ENCODE data around the gene CEACAM3.

CEACAM3 gene

GRCh38 chr19:41793414-41793727 lies 3.0 kb upstream of the CEACAM3 start:
- DNase-seq, result no peak

- DNase-seq, result no peak
Measured at GRCh38 chr19:41795031-41795461, 1.3 kb upstream of the CEACAM3 start.

DNA sequence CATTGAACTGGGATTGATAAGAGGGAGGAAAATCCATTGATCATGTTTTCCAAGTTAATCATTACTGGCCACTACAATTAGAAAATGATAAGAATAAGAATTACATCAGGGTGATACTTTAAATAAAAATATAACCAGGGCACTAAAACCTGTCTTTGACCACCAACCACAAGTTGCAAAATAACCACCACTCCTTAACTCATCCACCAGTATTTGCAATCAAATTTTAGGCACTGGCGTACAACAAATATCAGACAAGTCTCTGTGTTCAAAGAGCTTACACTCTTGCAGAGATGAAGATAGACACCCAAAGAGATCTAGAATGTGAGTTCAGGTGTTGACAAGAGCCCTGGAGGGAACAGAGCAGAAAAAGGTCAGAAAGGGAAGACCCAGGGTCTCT lies 514 bp downstream of the CEACAM3 start:
- no peak for DNase-seq

GRCh38 chr19:41799444-41800000 lies 3.1 kb downstream of the CEACAM3 start:
- no peak for DNase-seq

DNA sequence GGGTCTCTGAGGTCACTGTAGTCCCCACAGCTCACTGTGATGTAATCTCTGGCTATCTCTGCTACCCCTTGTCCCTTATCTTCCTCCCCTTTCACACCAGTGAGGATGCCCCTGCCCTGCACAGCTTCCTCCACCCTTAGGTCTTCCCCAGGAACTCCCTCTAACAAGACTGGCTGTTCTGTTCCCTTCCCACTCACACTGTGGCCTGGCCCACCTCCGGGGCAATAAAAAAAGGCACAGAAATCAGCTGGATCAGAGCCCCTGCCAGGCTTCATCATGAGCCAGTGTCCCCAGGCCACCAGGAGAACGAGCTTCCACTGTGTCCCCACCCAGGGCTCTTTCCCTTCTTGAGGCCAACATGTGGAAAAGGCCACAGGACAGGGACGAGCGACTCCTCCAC lies 4.6 kb downstream of the CEACAM3 start:
- no peak for DNase-seq

GRCh38 chr19:41801792-41802211 lies 5.4 kb downstream of the CEACAM3 start:
- DNase-seq, result no peak

DNA sequence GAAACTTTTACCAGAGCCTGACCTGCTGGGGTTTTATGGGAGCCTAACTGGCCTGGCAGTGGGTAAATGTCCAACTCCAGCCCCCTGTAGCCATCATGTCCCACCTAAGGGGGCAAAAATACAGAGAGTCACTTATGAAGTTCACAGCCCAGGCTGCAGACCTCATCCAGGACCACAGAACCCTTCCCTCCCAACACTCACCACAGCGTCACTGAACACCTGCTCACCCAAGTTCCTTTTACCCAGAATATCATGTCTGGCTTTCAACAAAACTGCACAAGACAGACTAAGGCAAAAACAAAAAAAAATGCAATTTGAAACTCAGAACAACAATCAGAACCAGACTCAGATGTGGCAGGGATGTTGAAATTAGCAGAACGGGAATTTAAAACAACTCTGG lies 6.4 kb downstream of the CEACAM3 start:
- DNase-seq, result no peak

DNA sequence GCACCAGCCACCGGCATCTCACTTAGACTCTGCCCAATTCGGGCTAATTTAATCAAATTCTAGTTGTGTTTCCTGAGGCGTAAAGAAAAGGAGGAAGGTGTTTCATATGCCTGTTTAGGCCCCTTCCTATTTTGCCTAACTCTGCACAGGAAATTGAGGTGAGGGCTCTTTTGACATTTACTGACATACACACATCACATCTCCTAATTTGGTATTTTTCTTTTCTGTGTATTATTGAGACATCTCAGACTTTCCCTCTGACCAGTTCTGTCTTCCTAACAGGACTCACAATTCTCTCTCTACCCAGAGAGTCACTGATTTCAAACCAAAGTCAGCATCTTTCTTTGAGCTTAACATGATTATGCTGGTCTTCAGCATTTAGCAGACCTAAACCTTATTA lies 7.9 kb downstream of the CEACAM3 start:
- no peak for DNase-seq

DNA sequence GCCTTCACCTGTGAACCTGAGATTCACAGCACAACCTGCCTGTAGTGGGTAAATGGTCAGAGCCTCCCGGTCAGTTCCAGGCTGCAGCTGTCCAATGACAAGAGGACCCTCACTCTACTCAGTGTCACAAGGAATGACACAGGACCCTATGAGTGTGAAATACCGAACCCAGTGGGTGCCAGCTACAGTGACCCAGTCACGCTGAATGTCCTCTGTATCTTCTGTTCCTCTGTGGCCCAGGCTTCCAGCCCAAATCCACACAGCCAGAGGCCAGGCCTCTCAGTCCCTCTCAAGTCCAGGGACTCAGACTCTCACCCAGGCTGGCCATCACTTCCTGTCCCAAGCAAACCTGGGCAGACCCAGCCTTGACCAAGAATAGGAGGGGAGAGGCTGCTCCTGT lies 10.8 kb downstream of the CEACAM3 start:
- no peak for DNase-seq

GRCh38 chr19:41808663-41809566 lies 12.5 kb downstream of the CEACAM3 start:
- no peak for DNase-seq

DNA sequence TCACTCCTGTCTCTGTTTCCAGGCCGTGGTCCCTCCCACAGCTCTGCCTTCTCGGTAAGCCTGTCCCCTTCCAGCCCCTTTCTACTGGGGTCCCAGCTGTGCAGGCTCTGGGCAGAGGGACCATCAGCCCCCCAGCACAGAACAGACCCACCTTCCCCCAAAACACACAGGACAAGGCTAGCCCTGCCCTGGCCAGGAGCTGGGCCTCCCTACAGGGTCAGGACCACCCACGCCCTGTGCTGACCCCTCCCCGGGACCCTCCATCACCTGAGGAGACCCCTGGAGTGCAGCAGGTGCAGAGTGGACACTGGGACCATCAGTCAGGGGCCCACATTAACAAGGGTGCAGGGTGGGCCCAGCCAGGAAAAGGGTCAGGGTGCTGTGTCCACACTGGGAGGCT lies 13.9 kb downstream of the CEACAM3 start:
- DNase-seq, result no peak

- DNase-seq, result no peak
Measured at GRCh38 chr19:41811036-41811435, 14.6 kb downstream of the CEACAM3 start.

GRCh38 chr19:41811981-41812380 lies 15.6 kb downstream of the CEACAM3 start:
- no peak for DNase-seq

DNA sequence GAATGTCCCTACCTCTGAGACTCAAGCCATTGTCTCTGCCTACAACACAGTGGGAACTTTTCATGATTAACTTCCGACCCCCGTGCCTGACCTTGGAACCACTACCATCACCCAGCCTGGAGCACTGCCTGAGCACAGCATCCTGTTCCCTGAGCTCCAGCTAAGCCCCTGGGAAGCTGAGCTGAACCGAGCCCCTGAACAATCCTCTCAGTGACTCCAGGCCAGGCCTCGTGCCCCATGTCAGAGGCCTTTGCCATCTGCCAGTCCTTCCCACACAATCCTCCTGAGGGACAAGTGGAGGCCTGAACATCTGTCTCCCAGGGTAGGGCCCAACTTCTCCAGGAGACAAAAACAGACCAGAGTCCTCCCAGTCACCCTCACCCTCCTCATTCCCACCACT lies 17.5 kb downstream of the CEACAM3 start:
- DNase-seq, result no peak

- no peak for DNase-seq
Measured at GRCh38 chr19:41815301-41815700, 18.9 kb downstream of the CEACAM3 start.

GRCh38 chr19:41816761-41817160 lies 20.4 kb downstream of the CEACAM3 start:
- DNase-seq, result no peak

GRCh38 chr19:41821003-41821735 lies 24.8 kb downstream of the CEACAM3 start:
- no peak for DNase-seq

GRCh38 chr19:41837981-41838708 lies 41.8 kb downstream of the CEACAM3 start:
- no peak for DNase-seq

DNA sequence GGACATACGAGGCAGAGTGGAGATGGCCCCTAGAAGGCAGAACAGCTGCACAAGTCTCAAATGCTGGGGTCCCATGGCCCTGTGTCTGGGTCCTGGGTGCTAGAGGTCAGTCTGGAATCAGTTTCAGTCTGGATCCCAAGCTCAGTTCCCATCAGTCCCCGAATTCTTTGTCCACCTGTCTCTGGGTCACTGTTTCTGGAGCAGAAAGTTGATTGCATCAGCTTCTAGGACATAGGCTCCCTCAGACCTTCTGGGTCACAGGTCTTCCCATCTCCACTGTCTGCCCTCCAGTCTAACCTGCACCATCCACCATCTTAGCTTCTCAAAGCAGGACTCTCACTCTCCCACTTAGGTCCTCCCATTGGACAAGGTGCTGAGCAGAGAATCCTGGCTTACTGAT lies 42.8 kb downstream of the CEACAM3 start:
- DNase-seq, result no peak

- no peak for DNase-seq
Measured at GRCh38 chr19:41843371-41843770, 47.0 kb downstream of the CEACAM3 start.

DNA sequence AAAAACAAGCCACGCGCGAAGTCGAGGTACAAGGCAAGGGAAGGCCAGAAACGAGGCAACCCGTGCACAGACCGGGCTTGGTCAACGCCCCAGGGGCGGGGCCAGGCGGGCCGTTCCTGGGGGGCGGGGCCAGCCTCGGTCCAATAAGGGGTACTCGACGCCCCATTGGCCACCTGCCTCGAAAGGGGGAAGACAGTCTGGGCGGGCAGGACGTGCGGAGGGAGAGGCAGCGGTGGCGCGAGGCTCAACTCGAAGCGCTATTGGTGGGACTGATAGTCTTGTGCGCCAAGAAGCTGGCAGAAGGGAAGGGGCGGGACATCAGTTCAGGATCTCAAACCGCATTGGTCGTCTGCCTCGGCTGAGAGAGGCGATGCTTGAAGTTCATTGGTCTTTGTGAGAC lies 48.2 kb downstream of the CEACAM3 start, which contains the start of gene LYPD4:
LYPD4 (minus strand) TSS at position 83 of the 400 bp plus-strand sequence. CDS start 5,398 bp downstream, outside the sequence.
- no peak for DNase-seq

- DNase-seq, result no peak
Measured at GRCh38 chr19:41845001-41845050, 48.4 kb downstream of the CEACAM3 start, which contains the start of gene DMRTC2. Gene DMRTC2, plus strand, starts transcription at chr19:41845042. Its CDS starts 2,387 bp downstream, at chr19:41847429.

DNA sequence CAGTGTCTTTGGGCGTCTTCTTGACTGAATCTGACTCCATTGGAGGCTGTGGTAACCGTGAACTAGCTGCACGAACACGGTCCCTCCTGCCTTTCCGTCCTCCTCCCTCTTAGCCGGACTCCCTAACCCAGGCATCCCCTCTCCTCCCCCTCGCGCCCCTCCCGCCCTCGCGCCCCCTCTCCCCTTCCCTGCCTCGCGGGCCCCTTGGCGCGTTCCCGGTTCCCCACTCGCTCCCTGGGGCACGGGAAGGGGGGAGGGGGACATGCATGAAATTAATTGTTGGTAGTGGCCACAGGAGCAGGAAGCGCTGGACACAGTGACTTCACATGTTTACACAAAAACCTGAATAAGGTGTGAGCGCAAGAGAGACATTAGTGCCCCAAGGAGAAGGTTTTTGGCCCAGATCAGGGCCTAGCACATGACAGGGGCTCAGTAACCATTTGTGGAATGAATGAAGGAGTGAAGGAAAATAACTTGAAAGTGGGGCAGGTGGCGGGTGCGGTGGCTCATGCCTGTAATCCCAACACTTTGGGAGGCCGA lies 48.7 kb downstream of the CEACAM3 start:
- no peak for DNase-seq

All from cortex of kidney (tissue), 1 donor.